GM12801 (cell line): ENCODE data around the gene GBA3.

Experiments
- CTCF ChIP-seq: IDR thresholded peaks from one replicate; pipeline ENCODE4 v1.5.1; 2011; ENCODE audit warnings: control low read depth; ENCODE audit not compliant: insufficient read length; ENCODE audit errors: extremely low read depth

Gene GBA3

GRCh38 chr4:22692736-22693135 lies at the start of gene GBA3:
GBA3 (plus strand) TSS chr4:22692937.
- TF ChIP-seq CTCF: no peak

GRCh38 chr4:22643952-22644351 lies 48.8 kb upstream of the GBA3 start:
- no peak for TF ChIP-seq CTCF

- no peak for TF ChIP-seq CTCF
These were observed 47.1 kb upstream of the GBA3 start for GRCh38 chr4:22645481-22646182.

- TF ChIP-seq CTCF: no peak
These were observed 43.7 kb upstream of the GBA3 start for GRCh38 chr4:22648996-22649395.

- TF ChIP-seq CTCF: no peak
These were observed 42.0 kb upstream of the GBA3 start for GRCh38 chr4:22650771-22651170.

DNA sequence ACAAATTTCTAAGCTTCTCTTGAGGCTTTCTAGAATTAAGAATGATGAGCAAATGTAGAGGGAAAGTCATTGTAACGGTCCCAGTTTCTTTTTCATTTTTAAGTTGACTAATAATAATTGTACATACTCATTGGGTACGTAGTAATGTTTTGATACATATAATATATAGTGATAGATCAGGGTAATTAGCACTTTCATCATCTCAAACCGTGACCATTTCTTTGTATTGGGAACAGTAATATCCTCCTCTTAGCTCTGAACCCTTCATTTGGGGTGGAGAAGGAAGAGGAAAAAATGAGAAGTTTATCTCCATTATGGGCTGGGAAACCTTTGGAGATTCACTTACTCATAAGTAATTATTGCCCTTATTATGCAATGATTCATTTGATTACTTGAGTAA lies 39.0 kb upstream of the GBA3 start:
- no peak for TF ChIP-seq CTCF

- no peak for TF ChIP-seq CTCF
These were observed 31.3 kb upstream of the GBA3 start for GRCh38 chr4:22661443-22661842.
